Vagina (tissue), 2 donors: ENCODE results near the gene TRIM21.

Source experiments
- CTCF ChIP-seq, 3 experiments: fragments of 450-650 bp in 2 of 3; fragments of 200-600 bp in 1 of 3; sonication (generic) in 1 of 3; IDR thresholded peaks; one replicate each; pipeline ENCODE4 v1.5.1; 2017 to 2019; ENCODE audit warnings: antibody characterized with exemption in 3 of 3, mild to moderate bottlenecking in 2 of 3, moderate library complexity in 2 of 3
- POLR2A ChIP-seq, 2 donors: fragments of 450-650 bp; IDR thresholded peaks; one replicate each; pipeline ENCODE4 v1.6.1; 2017; ENCODE audit warnings: antibody characterized with exemption in 2 of 2, mild to moderate bottlenecking in 2 of 2, moderate library complexity in 2 of 2
- POLR2AphosphoS5 ChIP-seq, 2 donors: sonication (generic); formaldehyde crosslinking; IDR thresholded peaks; one replicate each; pipeline ENCODE4 v1.9.0; 2017; ENCODE audit warnings: antibody characterized with exemption in 2 of 2, mild to moderate bottlenecking in 2 of 2, low read depth in 1 of 2; ENCODE audit not compliant: insufficient read depth in 1 of 2

GRCh38 chr11:4381901-4382300, 11.6 kb downstream of the TRIM21 start:
- no peak for TF ChIP-seq CTCF (IDR thresholded peaks at IDR 0.05)
- no peak for TF ChIP-seq POLR2A (IDR thresholded peaks at IDR 0.05)
- TF ChIP-seq POLR2AphosphoS5 (IDR thresholded peaks at IDR 0.05; ENCODE audit: insufficient read depth in 1 of 2, low read depth in 1 of 2), result no peak
